GM21786 (cell line): ENCODE results near the gene OR4C46.
"Not testable (repeated sequence)": the region's sequence is repeated elsewhere in the genome, so short reads cannot be mapped to it uniquely, and the experiment has no call there.

Experiments
- ATAC-seq: cut with Tn5 transposase; IDR thresholded peaks from one replicate; pipeline ENCODE4 v1.9.1; 2021; ENCODE audit not compliant: unreplicated experiment

OR4C46 gene

DNA sequence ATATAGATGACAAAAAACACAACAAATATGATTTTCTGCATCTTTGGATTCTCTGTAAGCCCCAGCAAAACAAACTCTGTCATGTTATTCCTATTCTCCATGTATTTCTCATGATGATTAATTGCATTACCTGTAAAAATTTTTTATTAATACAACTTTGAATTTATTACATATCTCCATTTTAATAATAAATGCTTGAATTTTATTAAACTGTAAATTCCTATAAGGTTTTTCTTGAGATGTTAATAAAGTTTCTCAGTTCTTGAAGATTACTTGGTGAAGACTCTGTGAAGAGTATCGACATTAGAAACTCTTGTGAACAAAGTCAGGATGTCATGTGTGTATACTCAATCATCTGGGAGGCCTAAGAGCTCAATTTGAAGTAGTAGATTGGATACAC, at the start of gene OR4C46:
Gene OR4C46 (minus strand): TSS at position 101 of the 400 bp plus-strand sequence. CDS start 0 bp downstream, at position 101.
- no peak for ATAC-seq

DNA sequence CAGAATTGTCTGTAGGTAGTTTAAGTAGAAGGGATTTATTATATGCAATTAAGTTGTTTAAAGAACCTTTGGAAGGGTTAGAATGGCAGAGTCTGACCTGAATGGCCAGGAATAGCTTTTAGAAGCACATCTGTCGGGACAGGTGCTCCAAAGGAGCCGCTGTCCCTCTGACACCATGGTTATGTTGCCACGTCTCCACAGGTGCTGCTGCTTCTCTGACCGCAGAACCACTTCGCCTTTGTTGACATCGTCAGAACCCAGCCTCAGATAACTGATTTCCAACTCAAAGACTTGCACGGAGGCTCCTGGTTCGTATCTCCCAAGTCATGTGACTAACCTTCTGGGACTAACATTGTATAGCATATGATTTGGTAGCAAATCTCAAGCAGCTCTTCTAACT, 41.8 kb upstream of the OR4C46 start:
- not testable (repeated sequence) for ATAC-seq

DNA sequence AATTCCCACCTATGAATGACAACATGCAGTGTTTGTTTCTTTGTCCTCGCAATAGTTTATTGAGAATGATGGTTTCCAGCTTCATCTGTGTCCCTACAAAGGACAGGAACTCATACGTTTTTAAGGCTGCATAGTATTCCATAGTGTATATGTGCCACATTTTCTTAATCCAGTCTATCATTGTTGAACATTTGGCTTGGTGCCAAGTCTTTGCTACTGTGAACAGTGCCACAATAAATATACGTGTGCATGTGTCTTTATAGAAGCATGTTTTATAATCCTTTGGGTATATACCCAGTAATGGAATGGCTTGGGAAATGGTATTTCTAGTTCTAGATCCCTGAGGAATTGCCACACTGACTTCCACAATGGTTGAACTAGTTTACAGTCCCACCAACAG, 42.4 kb downstream of the OR4C46 start:
- ATAC-seq, result not testable (repeated sequence)

DNA sequence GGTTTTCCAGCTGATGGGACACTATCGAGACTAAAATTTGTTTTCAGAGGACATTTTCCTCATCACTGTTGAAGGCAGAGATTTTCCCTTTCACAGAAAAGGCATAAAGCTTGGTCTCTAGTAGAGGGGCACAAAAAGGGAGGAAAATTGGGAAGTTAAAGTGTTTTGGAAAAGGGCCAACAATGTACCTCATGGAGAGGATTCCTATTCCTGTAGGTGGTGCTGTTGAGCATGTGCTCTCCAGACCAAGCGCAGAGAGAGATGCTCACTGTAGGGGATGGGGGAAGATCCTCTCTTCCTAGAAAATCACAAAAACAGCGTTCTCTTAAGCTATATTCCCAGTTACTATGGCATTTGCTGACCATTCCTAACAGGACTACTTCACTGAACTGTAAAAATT, 44.9 kb downstream of the OR4C46 start:
- ATAC-seq, result no peak

DNA sequence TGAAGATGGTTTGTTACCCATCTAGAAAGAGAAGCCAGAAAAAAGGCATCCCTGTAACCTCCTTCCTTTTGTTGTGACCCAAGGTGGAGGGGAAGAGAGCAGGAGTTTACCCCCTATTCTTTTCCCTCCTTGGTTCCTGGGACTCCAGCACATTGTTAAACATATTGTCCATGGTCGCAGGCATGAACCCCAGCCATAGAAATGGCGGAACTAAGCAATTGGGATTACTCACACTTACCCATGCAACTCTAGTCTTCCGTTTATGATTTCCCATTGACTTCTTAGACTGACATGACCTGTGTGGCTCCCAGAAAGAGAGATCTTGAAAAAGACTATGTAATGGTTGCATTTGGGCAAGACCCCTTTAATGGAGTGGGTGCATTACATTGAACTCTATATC, 45.4 kb downstream of the OR4C46 start:
- no peak for ATAC-seq
